Stimulated activated CD4-positive, alpha-beta T cell treated with anti-CD3 and anti-CD28 coated beads, Interleukin-1b, Interleukin-23, amount 100 ng/mL, for 24 hours (primary cell): ENCODE results near the gene CAB39L.
"Not testable (repeated sequence)": the region's sequence is repeated elsewhere in the genome, so short reads cannot be mapped to it uniquely, and the experiment has no call there.

Source experiments
- DNase-seq, 4 experiments: peaks; one replicate each; pipeline ENCODE4 v3.0.0-alpha.2; 2020; ENCODE audit warnings: low read depth in 4 of 4, low spot score in 1 of 4

The CAB39L gene

GRCh38 chr13:49294723-49295122 lies 149.1 kb downstream of the CAB39L start:
- DNase-seq, result not testable (repeated sequence)

GRCh38 chr13:49292742-49293486 lies 150.9 kb downstream of the CAB39L start:
- DNase-seq, result no peak

- no peak for DNase-seq
Measured at GRCh38 chr13:49288458-49288857, 155.4 kb downstream of the CAB39L start.

GRCh38 chr13:49287995-49288394 lies 155.9 kb downstream of the CAB39L start:
- no peak for DNase-seq

- no peak for DNase-seq
Measured at GRCh38 chr13:49279885-49280284, 164.0 kb downstream of the CAB39L start.

GRCh38 chr13:49279112-49279511 lies 164.8 kb downstream of the CAB39L start:
- DNase-seq, result no peak

GRCh38 chr13:49278211-49278610 lies 165.7 kb downstream of the CAB39L start:
- DNase-seq, result no peak

GRCh38 chr13:49272296-49272695 lies 171.6 kb downstream of the CAB39L start:
- DNase-seq, result no peak

- DNase-seq, result no peak
Measured at GRCh38 chr13:49271264-49271663, 172.6 kb downstream of the CAB39L start.

GRCh38 chr13:49265822-49266221 lies 178.0 kb downstream of the CAB39L start:
- DNase-seq, result no peak

- no peak for DNase-seq
Measured at GRCh38 chr13:49262634-49263033, 181.2 kb downstream of the CAB39L start.

GRCh38 chr13:49259586-49259985 lies 184.3 kb downstream of the CAB39L start:
- DNase-seq, result no peak
